Measurements from ENCODE around the gene ZNF474. TPM values are rescaled to one million over a fixed set of nuclear protein-coding genes. Genes with fewer than 3 reads are reported as not detected.
"Not testable (repeated sequence)": the region's sequence is repeated elsewhere in the genome, so short reads cannot be mapped to it uniquely, and the experiment has no call there.

Gene ZNF474
- total and polyA plus RNA-seq, 8 donors, result 0.53 to 4.0 (median 2.2) TPM; not detected in 1

- peak; percentile 62 for ATAC-seq
- no peaks in the 10 kb centered on the region for H3K27me3 ChIP-seq
- no peaks in the 10 kb centered on the region for H3K9me3 ChIP-seq
- TF ChIP-seq CTCF (IDR thresholded peaks at IDR 0.05), result no peak
- no peaks in the 10 kb centered on the region for H3K36me3 ChIP-seq
- H3K4me3 ChIP-seq, result no peak overlapping the region
- no peak overlapping the region for H3K27ac ChIP-seq
- intact Hi-C loops (cut with DNase I), result no loop called here
- no peaks in the 10 kb centered on the region for H3K4me1 ChIP-seq
- DNase-seq, result no peak
Observed at GRCh38 chr5:122089096-122090013, 40.0 kb upstream of the ZNF474 start.

- Histone ChIP-seq H3K9me3 (no peaks in the 10 kb centered on the region), H3K27ac (no peak overlapping the region), H3K27me3 (no peaks in the 10 kb centered on the region), H3K36me3 (no peaks in the 10 kb centered on the region), H3K4me1 (no peaks in the 10 kb centered on the region), H3K4me3 (no peak overlapping the region)
- ATAC-seq, result peak; percentile 63
- no peak for DNase-seq
- TF ChIP-seq CTCF (IDR thresholded peaks at IDR 0.05), result peak in 1 of 2 donors; percentile 34
- intact Hi-C loops (cut with DNase I), result no loop called here
Observed at GRCh38 chr5:122091936-122092600, 37.3 kb upstream of the ZNF474 start.

GRCh38 chr5:122093415-122094180, 35.7 kb upstream of the ZNF474 start:
- ATAC-seq (peak; percentile 19), DNase-seq (no peak)
- H3K36me3 ChIP-seq, result no peaks in the 10 kb centered on the region
- H3K27ac ChIP-seq, result peak overlapping the region in 1 of 2 donors; percentile 40
- TF ChIP-seq CTCF (IDR thresholded peaks at IDR 0.05), result no peak
- H3K4me1 ChIP-seq, result no peaks in the 10 kb centered on the region
- intact Hi-C loops (cut with DNase I), result no loop called here
- no peak overlapping the region for H3K4me3 ChIP-seq
- no peaks in the 10 kb centered on the region for H3K9me3 ChIP-seq
- H3K27me3 ChIP-seq, result no peaks in the 10 kb centered on the region

GRCh38 chr5:122094251-122094650, 35.1 kb upstream of the ZNF474 start:
- ATAC-seq; H3K27me3 ChIP-seq; intact Hi-C loops (cut with DNase I); DNase-seq; H3K4me3 ChIP-seq; H3K27ac ChIP-seq; H3K4me1 ChIP-seq; H3K36me3 ChIP-seq; H3K9me3 ChIP-seq: not testable (repeated sequence)

- no peak overlapping the region for H3K27ac ChIP-seq
- ATAC-seq (no peak), DNase-seq (no peak)
- no peak overlapping the region for H3K4me3 ChIP-seq
- H3K36me3 ChIP-seq, result no peaks in the 10 kb centered on the region
- intact Hi-C loops (cut with DNase I), result no loop called here
- no peaks in the 10 kb centered on the region for H3K4me1 ChIP-seq
- no peak for TF ChIP-seq CTCF (IDR thresholded peaks at IDR 0.05)
- no peaks in the 10 kb centered on the region for H3K9me3 ChIP-seq
- no peaks in the 10 kb centered on the region for H3K27me3 ChIP-seq
Observed at GRCh38 chr5:122095158-122095557, 34.2 kb upstream of the ZNF474 start.
